Liver (tissue), 9 donors: Measurements from ENCODE around the gene OR4C15. TPM values are rescaled to one million over a fixed set of nuclear protein-coding genes. Genes with fewer than 3 reads are reported as not detected.

ENCODE experiments used
- DNase-seq: peaks from one replicate; pipeline ENCODE4 v3.0.0-alpha.2; 2017; ENCODE audit warnings: low spot score
- H3K27ac ChIP-seq, 2 donors: one replicate each; pipeline ENCODE4 v1.7.0; 2013; ENCODE audit warnings: inconsistent platforms in 2 of 2, low read length in 2 of 2, control low read depth in 1 of 2, low read depth in 1 of 2, mild to moderate bottlenecking in 1 of 2
- H3K27me3 ChIP-seq, 4 donors: one replicate each; pipeline versions ENCODE4 v1.6.1 to v1.7.0; 2013; ENCODE audit warnings: low read length in 3 of 4, inconsistent platforms in 1 of 4, mild to moderate bottlenecking in 1 of 4, moderate library complexity in 1 of 4; ENCODE audit not compliant: control insufficient read depth in 4 of 4, insufficient read depth in 4 of 4
- H3K36me3 ChIP-seq, 4 donors: one replicate each; pipeline versions ENCODE4 v1.6.1 to v1.7.0; 2013; ENCODE audit warnings: low read length in 3 of 4, mild to moderate bottlenecking in 3 of 4, low read depth in 1 of 4, moderate library complexity in 1 of 4; ENCODE audit not compliant: control insufficient read depth in 4 of 4, insufficient read depth in 3 of 4
- H3K4me1 ChIP-seq, 4 donors: one replicate each; pipeline versions ENCODE4 v1.6.1 to v1.7.0; 2013; ENCODE audit warnings: low read length in 3 of 4, mild to moderate bottlenecking in 3 of 4, moderate library complexity in 1 of 4; ENCODE audit not compliant: control insufficient read depth in 4 of 4, insufficient read depth in 4 of 4
- H3K4me3 ChIP-seq, 3 donors: one replicate each; pipeline versions ENCODE4 v1.6.1 to v1.7.0; 2013; ENCODE audit warnings: low read length in 3 of 3, control low read depth in 1 of 3, low read depth in 1 of 3, mild to moderate bottlenecking in 1 of 3
- H3K9ac ChIP-seq, 2 donors: one replicate each; pipeline ENCODE4 v1.7.0; 2013; ENCODE audit warnings: low read length in 2 of 2, mild to moderate bottlenecking in 2 of 2, moderate library complexity in 2 of 2, control low read depth in 1 of 2, low read depth in 1 of 2
- H3K9me3 ChIP-seq, 4 donors: one replicate each; pipeline versions ENCODE4 v1.6.1 to v1.7.0; 2013; ENCODE audit warnings: low read length in 3 of 4; ENCODE audit not compliant: control insufficient read depth in 4 of 4
- ATF3 ChIP-seq: IDR thresholded peaks from 2 replicates; pipeline ENCODE4 v1.6.1; 2016; ENCODE audit warnings: antibody characterized with exemption
- CTCF ChIP-seq: fragments of 150-350 bp; IDR thresholded peaks from 2 replicates; pipeline ENCODE4 v1.5.1; 2017; ENCODE audit warnings: improper control_type of control experiment, low read depth, low read length; ENCODE audit not compliant: missing input control
- FOXA1 ChIP-seq: IDR thresholded peaks from 2 replicates; pipeline ENCODE4 v1.6.1; 2016; ENCODE audit warnings: antibody characterized with exemption
- FOXA2 ChIP-seq: IDR thresholded peaks from 2 replicates; pipeline ENCODE4 v1.6.1; 2016; ENCODE audit warnings: antibody characterized with exemption
- GABPA ChIP-seq, 2 donors: IDR thresholded peaks in 1 of 2; conservative IDR thresholded peaks in 1 of 2; 2 replicates each; pipeline ENCODE4 v1.6.1; 2016; ENCODE audit warnings: antibody characterized with exemption in 2 of 2, mild to moderate bottlenecking in 1 of 2, moderate library complexity in 1 of 2
- HNF4A ChIP-seq, 2 donors: conservative IDR thresholded peaks; 2 replicates each; pipeline ENCODE4 v1.6.1; 2016; ENCODE audit warnings: antibody characterized with exemption in 2 of 2, mild to moderate bottlenecking in 2 of 2
- JUND ChIP-seq, 2 donors: IDR thresholded peaks; 2 replicates each; pipeline ENCODE4 v1.6.1; 2016; ENCODE audit warnings: antibody characterized with exemption in 2 of 2
- MAX ChIP-seq: IDR thresholded peaks from 2 replicates; pipeline ENCODE4 v1.6.1; 2016; ENCODE audit warnings: antibody characterized with exemption
- NR2F2 ChIP-seq: IDR thresholded peaks from 2 replicates; pipeline ENCODE4 v1.6.1; 2016; ENCODE audit warnings: antibody characterized with exemption
- RAD21 ChIP-seq, 2 donors: IDR thresholded peaks; 2 replicates each; pipeline ENCODE4 v1.6.1; 2016; ENCODE audit warnings: antibody characterized with exemption in 2 of 2, mild to moderate bottlenecking in 2 of 2
- RXRA ChIP-seq, 2 donors: IDR thresholded peaks; 2 replicates each; pipeline ENCODE4 v1.6.1; 2017 to 2018; ENCODE audit warnings: antibody characterized with exemption in 2 of 2, mild to moderate bottlenecking in 1 of 2
- TAF1 ChIP-seq: conservative IDR thresholded peaks from 2 replicates; pipeline ENCODE4 v1.6.1; 2016; ENCODE audit warnings: antibody characterized with exemption, mild to moderate bottlenecking
- YY1 ChIP-seq: IDR thresholded peaks from 2 replicates; pipeline ENCODE4 v1.6.1; 2016; ENCODE audit warnings: antibody characterized with exemption, mild to moderate bottlenecking
- ZBTB33 ChIP-seq: IDR thresholded peaks from 2 replicates; pipeline ENCODE4 v1.6.1; 2016; ENCODE audit warnings: antibody characterized with exemption
- WGBS: extraction: QIAGEN DNeasy Blood & Tissue Kit; methylation state at CpG from one replicate; pipeline ENCODE4 v1.1.7; 2013; 5-methylcytosine and 5-hydroxymethylcytosine counted together
- polyA plus RNA-seq, 2 donors: library from polyadenylated mRNA; stranded (reverse) in 1 of 2; unstranded in 1 of 2; fragments of 200-250 nt in 1 of 2; fragments of >200 nt in 1 of 2; fragmentation: Nextera tagmentation in 1 of 2; extraction: Ambion mirVana in 1 of 2; gene quantifications; one replicate each; pipeline versions ENCODE4 v1.2.1 to v1.2.3, GENCODE V29; 2013 to 2015
- total RNA-seq, 2 donors: library from RNA; depleted of rRNA; stranded (reverse); fragments of >200 nt; gene quantifications; one replicate each; pipeline ENCODE4 v1.2.3, GENCODE V29; 2014
- donor health status: healthy.
- donor health status: healthy.
- donor health status: healthy.
- donor health status: healthy.
- donor health status: healthy.

Gene OR4C15
- total RNA-seq (not detected), polyA plus RNA-seq (not detected)

GRCh38 chr11:55554169-55554568 is at the start of gene OR4C15:
TSS of gene OR4C15 (plus strand) at chr11:55554469. CDS start at chr11:55554469, 0 bp downstream.
- H3K4me3 ChIP-seq = no peak within 1 kb of the TSS
- TF ChIP-seq HNF4A (conservative IDR thresholded peaks at IDR 0.05) (no peak), CTCF (no peak), GABPA (IDR thresholded peaks at IDR 0.05 in 1 of 2, conservative IDR thresholded peaks at IDR 0.05 in 1 of 2) (no peak), NR2F2 (no peak), ATF3 (no peak)

GRCh38 chr11:55571828-55572227 is 17.6 kb downstream of the OR4C15 start, which contains the start of gene OR4C16:
TSS of gene OR4C16 (plus strand) at chr11:55572128. CDS start at chr11:55572128, 0 bp downstream.
- no peak for DNase-seq
- H3K9me3 ChIP-seq = peaks cover 0 to 5% (median 0%) of the 10 kb centered on the region in 4 donors
- no peaks in the 10 kb centered on the region for H3K27me3 ChIP-seq
- H3K4me3 ChIP-seq = no peak within 1 kb of the TSS
- 57% methylated on average over 3 of the region's 3 CpGs for WGBS
- no peak within 1 kb of the TSS for H3K27ac ChIP-seq
- no peak within 1 kb of the TSS for H3K9ac ChIP-seq
- H3K4me1 ChIP-seq = no peaks in the 10 kb centered on the region
- H3K36me3 ChIP-seq = no peaks in the 10 kb centered on the region
- TF ChIP-seq GABPA (IDR thresholded peaks at IDR 0.05 in 1 of 2, conservative IDR thresholded peaks at IDR 0.05 in 1 of 2) = no peak

More at GRCh38 chr11:55554169-55554568, at the start of gene OR4C15:
- no peak for DNase-seq
- Histone ChIP-seq H3K27me3 (no peaks in the 10 kb centered on the region), H3K4me1 (no peaks in the 10 kb centered on the region), H3K36me3 (no peaks in the 10 kb centered on the region), H3K9ac (no peak within 1 kb of the TSS), H3K27ac (no peak within 1 kb of the TSS), H3K9me3 (peaks cover 0 to 3% (median 1%) of the 10 kb centered on the region in 4 donors)

- Histone ChIP-seq H3K4me3 (no peak overlapping the region), H3K9me3 (peaks cover 0 to 5% (median 0%) of the 10 kb centered on the region in 4 donors), H3K36me3 (no peaks in the 10 kb centered on the region), H3K9ac (no peak overlapping the region), H3K27me3 (no peaks in the 10 kb centered on the region), H3K27ac (no peak overlapping the region), H3K4me1 (no peaks in the 10 kb centered on the region)
- no peak for DNase-seq
- WGBS = 17% methylated on average over 1 of the region's 1 CpG
- TF ChIP-seq HNF4A (conservative IDR thresholded peaks at IDR 0.05) (no peak), RAD21 (IDR thresholded peaks at IDR 0.05) (no peak), JUND (IDR thresholded peaks at IDR 0.05) (no peak), FOXA2 (no peak), GABPA (IDR thresholded peaks at IDR 0.05 in 1 of 2, conservative IDR thresholded peaks at IDR 0.05 in 1 of 2) (no peak), TAF1 (no peak), MAX (no peak), RXRA (IDR thresholded peaks at IDR 0.05) (no peak), ZBTB33 (no peak), YY1 (no peak), FOXA1 (no peak)
Observed at GRCh38 chr11:55572548-55572947, 18.3 kb downstream of the OR4C15 start.

Other genes with a start within 250 kb of the OR4C15 start
- gene OR4A16, start 211.3 kb upstream of the OR4C15 start, total RNA-seq = not detected
- not detected for gene OR4A16, start 211.3 kb upstream of the OR4C15 start, polyA plus RNA-seq
- not detected for gene OR4A15, start 186.5 kb upstream of the OR4C15 start, total RNA-seq
- gene OR4A15, start 186.5 kb upstream of the OR4C15 start, polyA plus RNA-seq = not detected
- gene OR4C16, start 17.7 kb downstream of the OR4C15 start, total RNA-seq = not detected
- not detected for gene OR4C16, start 17.7 kb downstream of the OR4C15 start, polyA plus RNA-seq
- not detected for gene OR4C11, start 53.2 kb downstream of the OR4C15 start, total RNA-seq
- not detected for gene OR4C11, start 53.2 kb downstream of the OR4C15 start, polyA plus RNA-seq
- gene OR4P4, start 80.6 kb downstream of the OR4C15 start, total RNA-seq = not detected
- not detected for gene OR4P4, start 80.6 kb downstream of the OR4C15 start, polyA plus RNA-seq
- gene OR4S2, start 93.9 kb downstream of the OR4C15 start, total RNA-seq = not detected
- not detected for gene OR4S2, start 93.9 kb downstream of the OR4C15 start, polyA plus RNA-seq
- not detected for gene OR4C6, start 107.7 kb downstream of the OR4C15 start, total RNA-seq
- not detected for gene OR4C6, start 107.7 kb downstream of the OR4C15 start, polyA plus RNA-seq
- not detected for gene OR5D13, start 219.0 kb downstream of the OR4C15 start, total RNA-seq
- gene OR5D13, start 219.0 kb downstream of the OR4C15 start, polyA plus RNA-seq = not detected
- not detected for gene OR5D14, start 241.1 kb downstream of the OR4C15 start, total RNA-seq
- not detected for gene OR5D14, start 241.1 kb downstream of the OR4C15 start, polyA plus RNA-seq